Fibroblast of skin of right quadriceps (primary cell): ENCODE results near the gene PARP6.

Source experiments
- DNase-seq: peaks from one replicate; pipeline ENCODE4 v3.0.0-alpha.2; 2013

PARP6 gene

GRCh38 chr15:72198356-72199204 lies 73.8 kb downstream of the PARP6 start:
- DNase-seq = no peak

GRCh38 chr15:72197460-72198355 lies 74.6 kb downstream of the PARP6 start, which contains the start of gene GRAMD2A:
Gene GRAMD2A, minus strand, starts transcription at chr15:72197787.
- DNase-seq = peak; percentile 47

- DNase-seq = no peak
These were observed 75.3 kb downstream of the PARP6 start for GRCh38 chr15:72197041-72197459.

GRCh38 chr15:72196409-72197040 lies 75.8 kb downstream of the PARP6 start:
- DNase-seq = no peak

GRCh38 chr15:72195101-72195511 lies 77.2 kb downstream of the PARP6 start:
- DNase-seq = no peak

GRCh38 chr15:72193836-72194396 lies 78.4 kb downstream of the PARP6 start:
- DNase-seq = no peak

- no peak for DNase-seq
These were observed 79.9 kb downstream of the PARP6 start for GRCh38 chr15:72192416-72192815.
